Myocyte (in vitro differentiated cells): Measurements from ENCODE around the gene CFAP126. TPM values are rescaled to one million over a fixed set of nuclear protein-coding genes. Genes with fewer than 3 reads are reported as not detected.
"Not testable (repeated sequence)": the region's sequence is repeated elsewhere in the genome, so short reads cannot be mapped to it uniquely, and the experiment has no call there.

Experiments
- DNase-seq: peaks from one replicate; pipeline ENCODE4 v3.0.0-alpha.2; 2012; ENCODE audit warnings: low read depth
- polyA plus RNA-seq: library from polyadenylated mRNA; unstranded; fragments of >200 nt; gene quantifications from one replicate; pipeline ENCODE4 v1.2.1, GENCODE V29; 2012; ENCODE audit warnings: missing spikeins
- total RNA-seq: library from RNA; depleted of rRNA; stranded (reverse); fragments of >200 nt; gene quantifications from 2 replicates; pipeline ENCODE4 v1.2.3, GENCODE V29; 2014

The CFAP126 gene
- not detected in 2 replicates for total RNA-seq
- not detected for polyA plus RNA-seq

- DNase-seq, result peak; percentile 49
These were observed at the start of gene CFAP126 for GRCh38 chr1:161367684-161368400. TSS of gene CFAP126 (minus strand) at chr1:161367876. CDS start at chr1:161367868, 8 bp downstream.

GRCh38 chr1:161413050-161413449 is 45.4 kb upstream of the CFAP126 start:
- not testable (repeated sequence) for DNase-seq

- not testable (repeated sequence) for DNase-seq
These were observed 42.9 kb upstream of the CFAP126 start for GRCh38 chr1:161410636-161410970.

- not testable (repeated sequence) for DNase-seq
These were observed 42.4 kb upstream of the CFAP126 start for GRCh38 chr1:161409848-161410635.

- no peak for DNase-seq
These were observed 40.9 kb upstream of the CFAP126 start for GRCh38 chr1:161408429-161409052.

GRCh38 chr1:161407451-161407985 is 39.8 kb upstream of the CFAP126 start:
- DNase-seq, result no peak

GRCh38 chr1:161406551-161406950 is 38.9 kb upstream of the CFAP126 start:
- DNase-seq, result not testable (repeated sequence)

GRCh38 chr1:161404051-161404597 is 36.4 kb upstream of the CFAP126 start:
- no peak for DNase-seq

GRCh38 chr1:161402446-161402845 is 34.8 kb upstream of the CFAP126 start:
- DNase-seq, result no peak

- DNase-seq, result peak; percentile 92
These were observed 31.8 kb upstream of the CFAP126 start for GRCh38 chr1:161399257-161399998.

GRCh38 chr1:161398900-161399256 is 31.2 kb upstream of the CFAP126 start:
- DNase-seq, result no peak

GRCh38 chr1:161397038-161397437 is 29.4 kb upstream of the CFAP126 start:
- not testable (repeated sequence) for DNase-seq

GRCh38 chr1:161393151-161393550 is 25.5 kb upstream of the CFAP126 start:
- DNase-seq, result no peak

GRCh38 chr1:161391611-161392010 is 23.9 kb upstream of the CFAP126 start:
- no peak for DNase-seq

- not testable (repeated sequence) for DNase-seq
These were observed 23.5 kb upstream of the CFAP126 start for GRCh38 chr1:161391136-161391535.

- DNase-seq, result no peak
These were observed 22.8 kb upstream of the CFAP126 start for GRCh38 chr1:161390559-161390858.

GRCh38 chr1:161389691-161390558 is 22.2 kb upstream of the CFAP126 start:
- DNase-seq, result peak; percentile 99

- DNase-seq, result not testable (repeated sequence)
These were observed 21.5 kb upstream of the CFAP126 start for GRCh38 chr1:161389158-161389557.

GRCh38 chr1:161388639-161389038 is 21.0 kb upstream of the CFAP126 start:
- no peak for DNase-seq
